Omental fat pad (tissue), 4 donors: ENCODE measurements around the gene EXD2. TPM values are rescaled to one million over a fixed set of nuclear protein-coding genes. Genes with fewer than 3 reads are reported as not detected.

Experiments used
- ATAC-seq: fragments of 150-250 bp; one replicate; pipeline ENCODE4 v1.9.1; 2016; ENCODE audit warnings: mild to moderate bottlenecking, moderate library complexity; ENCODE audit not compliant: low FRiP score
- DNase-seq: peaks from one replicate; pipeline ENCODE4 v3.0.0-alpha.2; 2019; ENCODE audit warnings: low spot score
- total RNA-seq, 4 donors: library from RNA; depleted of rRNA; stranded (reverse); fragments of >200 nt; gene quantifications; one replicate each; pipeline ENCODE4 v1.1.0, GENCODE V29; 2016
- TF ChIP-seq, protein P1 (sequence below), 3 donors: fragments of 450-650 bp; IDR thresholded peaks; one replicate each; pipeline ENCODE4 v1.5.1; 2016 to 2017; ENCODE audit warnings: antibody characterized with exemption in 3 of 3, mild to moderate bottlenecking in 3 of 3, moderate library complexity in 2 of 3

Gene EXD2
- total RNA-seq, 4 donors from 2014 or later: 15.4 to 27.0 (median 17.3) TPM

DNA sequence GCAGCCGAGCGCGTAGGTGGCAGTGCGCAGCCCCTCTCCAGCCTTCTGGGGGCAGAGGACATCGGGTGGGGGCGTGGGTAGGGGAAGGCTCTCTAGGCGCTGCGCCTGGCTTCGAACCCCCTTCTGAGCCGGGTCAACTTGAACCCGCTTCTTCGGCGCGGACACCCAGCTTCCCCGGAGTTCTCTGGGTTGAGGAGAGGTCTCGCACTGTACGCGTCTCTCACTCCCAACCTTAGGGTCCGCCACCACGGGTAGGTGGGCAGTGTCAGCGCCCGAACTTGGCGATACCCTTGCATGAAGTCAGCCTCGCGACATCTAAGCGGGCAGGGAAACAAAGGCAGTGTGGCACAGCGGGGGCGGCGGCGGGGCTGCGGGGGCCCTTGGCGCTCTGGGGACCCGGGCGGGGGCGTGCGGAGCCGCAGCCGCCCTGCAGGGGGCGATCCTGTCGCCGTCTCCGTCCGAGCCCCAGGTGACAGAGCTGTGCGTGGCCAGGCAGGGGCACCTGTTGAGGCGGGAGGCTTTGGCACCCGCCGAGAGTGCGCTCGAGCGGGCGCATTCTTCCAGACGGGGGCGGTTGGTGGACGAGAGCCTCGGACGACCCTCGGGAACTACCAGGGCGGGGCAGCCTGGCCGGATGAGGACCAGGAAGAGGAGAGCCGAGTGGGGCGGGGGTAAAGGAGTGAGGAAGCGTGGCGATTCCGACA lies 69.7 kb downstream of the EXD2 start:
- TF ChIP-seq, protein P1, sequence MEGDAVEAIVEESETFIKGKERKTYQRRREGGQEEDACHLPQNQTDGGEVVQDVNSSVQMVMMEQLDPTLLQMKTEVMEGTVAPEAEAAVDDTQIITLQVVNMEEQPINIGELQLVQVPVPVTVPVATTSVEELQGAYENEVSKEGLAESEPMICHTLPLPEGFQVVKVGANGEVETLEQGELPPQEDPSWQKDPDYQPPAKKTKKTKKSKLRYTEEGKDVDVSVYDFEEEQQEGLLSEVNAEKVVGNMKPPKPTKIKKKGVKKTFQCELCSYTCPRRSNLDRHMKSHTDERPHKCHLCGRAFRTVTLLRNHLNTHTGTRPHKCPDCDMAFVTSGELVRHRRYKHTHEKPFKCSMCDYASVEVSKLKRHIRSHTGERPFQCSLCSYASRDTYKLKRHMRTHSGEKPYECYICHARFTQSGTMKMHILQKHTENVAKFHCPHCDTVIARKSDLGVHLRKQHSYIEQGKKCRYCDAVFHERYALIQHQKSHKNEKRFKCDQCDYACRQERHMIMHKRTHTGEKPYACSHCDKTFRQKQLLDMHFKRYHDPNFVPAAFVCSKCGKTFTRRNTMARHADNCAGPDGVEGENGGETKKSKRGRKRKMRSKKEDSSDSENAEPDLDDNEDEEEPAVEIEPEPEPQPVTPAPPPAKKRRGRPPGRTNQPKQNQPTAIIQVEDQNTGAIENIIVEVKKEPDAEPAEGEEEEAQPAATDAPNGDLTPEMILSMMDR (IDR thresholded peaks at IDR 0.05): no peak
- DNase-seq (no peak), ATAC-seq (no peak)

DNA sequence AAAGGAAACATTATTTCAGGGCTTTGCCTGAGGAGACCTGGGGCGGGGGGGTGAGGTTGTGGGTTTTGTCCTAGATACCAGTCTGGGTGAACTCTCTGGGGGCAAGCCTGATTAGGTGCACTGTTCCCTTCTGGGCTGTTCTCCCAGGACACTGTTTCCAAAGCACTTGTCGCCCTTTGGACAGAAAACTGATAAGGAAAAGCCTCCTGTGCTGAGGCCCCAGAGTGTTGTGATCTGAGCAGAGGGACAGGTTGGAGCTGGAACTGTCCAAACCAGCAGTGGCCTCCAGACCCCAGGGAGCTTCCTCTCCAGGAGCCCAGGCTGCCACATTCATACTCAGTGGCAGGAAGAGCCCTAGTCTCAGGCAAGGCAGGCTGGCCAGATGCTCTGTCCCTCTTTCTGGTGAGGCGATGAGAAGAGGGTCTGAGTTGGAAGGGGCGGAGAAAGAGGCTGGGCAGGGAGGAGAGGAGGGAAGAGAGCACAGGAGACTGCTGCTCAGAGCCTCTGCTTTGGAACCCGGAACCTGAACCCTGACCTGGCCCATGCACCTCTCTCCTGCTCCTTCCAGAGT lies 70.5 kb downstream of the EXD2 start:
- no peak for ATAC-seq
- no peak for DNase-seq
- TF ChIP-seq, protein P1 (IDR thresholded peaks at IDR 0.05): no peak

DNA sequence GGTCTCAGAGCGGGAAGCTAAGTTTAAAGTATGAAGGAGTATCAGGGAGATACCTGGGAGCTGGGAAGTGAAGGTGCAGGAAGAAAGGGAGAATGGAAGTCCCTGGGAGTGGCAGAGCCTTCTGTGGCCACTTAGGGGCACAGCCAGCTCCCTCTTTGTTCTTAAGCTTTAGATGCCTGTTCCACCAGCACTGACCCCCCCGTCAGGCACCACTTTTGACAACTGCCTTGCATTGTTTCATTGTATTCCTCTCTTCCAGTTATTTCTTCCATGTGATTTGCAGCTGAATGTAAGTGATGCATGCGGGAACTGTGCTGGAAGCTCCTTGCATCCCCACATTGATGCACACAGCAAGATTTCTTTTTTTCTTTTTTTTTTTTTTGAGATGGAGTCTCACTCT lies 71.2 kb downstream of the EXD2 start:
- TF ChIP-seq, protein P1 (IDR thresholded peaks at IDR 0.05): no peak
- DNase-seq (no peak), ATAC-seq (no peak)

DNA sequence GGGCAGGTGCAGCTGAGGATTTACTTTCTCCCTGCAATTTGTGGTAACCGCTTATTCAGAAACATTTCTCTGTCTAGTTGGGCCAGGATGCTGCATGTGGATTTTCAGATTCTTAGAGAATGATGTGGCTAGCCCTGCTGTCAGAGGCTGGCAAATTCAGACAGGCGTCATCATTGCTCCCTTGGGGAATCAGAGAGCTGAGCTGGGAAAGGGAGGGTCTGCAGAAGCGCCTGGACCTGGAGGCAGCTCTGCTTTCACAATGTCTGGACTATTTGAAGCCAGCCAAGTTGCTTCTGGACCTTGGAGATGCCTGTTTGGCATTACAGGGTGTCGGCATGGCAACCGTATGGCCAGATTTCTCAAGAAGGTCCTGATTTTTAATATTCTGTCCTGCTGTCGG lies 72.1 kb downstream of the EXD2 start:
- TF ChIP-seq, protein P1 (IDR thresholded peaks at IDR 0.05): no peak
- DNase-seq (peak; percentile 44), ATAC-seq (peak; percentile 72)

DNA sequence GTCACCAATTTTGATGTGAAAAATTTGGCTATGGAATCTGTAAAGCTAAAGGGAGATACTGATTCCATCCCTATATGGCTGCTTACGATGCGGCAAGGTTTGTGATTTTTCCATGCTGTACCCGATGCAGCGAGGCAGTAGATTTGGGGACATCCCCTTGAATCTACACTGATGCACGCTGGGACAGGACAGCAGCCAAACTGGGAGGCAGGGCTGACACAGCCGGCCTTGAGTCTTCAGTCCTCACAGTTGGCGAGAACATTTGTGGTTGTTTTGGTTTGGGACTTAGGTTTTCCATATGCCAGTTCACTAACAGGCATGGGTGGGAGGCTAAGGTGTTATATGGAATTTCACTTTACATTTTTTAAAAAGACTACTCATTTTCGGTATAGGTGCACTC lies 72.5 kb downstream of the EXD2 start:
- ATAC-seq (no peak), DNase-seq (no peak)
- TF ChIP-seq, protein P1 (IDR thresholded peaks at IDR 0.05): no peak

DNA sequence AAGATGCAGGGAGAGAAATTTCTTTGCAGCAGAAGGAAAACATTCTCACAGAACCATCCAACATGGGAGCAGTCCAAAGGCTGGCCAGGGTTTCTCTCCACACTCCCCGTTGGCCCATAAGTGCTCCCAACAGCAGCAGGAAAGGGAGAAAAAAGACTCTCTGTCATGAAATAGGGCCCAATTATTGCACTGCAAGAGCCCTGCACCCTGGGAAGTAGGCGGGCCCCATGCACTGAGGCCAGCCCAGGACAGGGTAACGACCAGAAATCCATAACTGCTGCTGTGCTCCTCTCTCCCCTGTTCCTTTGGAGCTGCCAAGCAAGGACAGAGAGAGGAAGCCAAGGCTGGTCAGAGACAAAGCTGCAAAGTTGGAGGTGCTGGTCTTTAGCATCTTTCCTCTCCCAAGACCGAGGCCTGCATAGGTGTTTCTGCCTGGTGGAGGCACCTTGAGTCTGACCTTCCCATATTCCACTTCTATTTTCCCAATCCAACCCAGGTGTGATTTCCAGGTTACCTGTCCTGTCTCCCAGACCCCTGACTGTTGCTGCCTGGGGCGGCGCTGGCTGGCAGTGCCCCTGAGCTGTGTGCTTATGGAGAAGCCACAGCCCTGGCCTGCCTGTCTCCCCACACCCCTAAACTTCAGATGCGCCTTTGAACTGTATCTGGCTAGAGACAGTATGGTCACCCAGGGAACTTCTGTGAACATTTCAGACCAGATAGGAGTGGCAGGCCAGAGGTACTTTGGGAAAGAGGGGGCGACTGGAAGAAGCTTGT lies 75.5 kb downstream of the EXD2 start:
- ATAC-seq (no peak), DNase-seq (no peak)

More for the DNA sequence above, 75.5 kb downstream of the EXD2 start:
- TF ChIP-seq, protein P1 (IDR thresholded peaks at IDR 0.05): no peak
